GM18526 (cell line): ENCODE data around the gene RSF1.

ENCODE experiments used
- POLR2A ChIP-seq: IDR thresholded peaks from 3 replicates; pipeline ENCODE4 v1.6.1; 2011; ENCODE audit not compliant: insufficient read length; ENCODE audit errors: extremely low read depth

The RSF1 gene

DNA sequence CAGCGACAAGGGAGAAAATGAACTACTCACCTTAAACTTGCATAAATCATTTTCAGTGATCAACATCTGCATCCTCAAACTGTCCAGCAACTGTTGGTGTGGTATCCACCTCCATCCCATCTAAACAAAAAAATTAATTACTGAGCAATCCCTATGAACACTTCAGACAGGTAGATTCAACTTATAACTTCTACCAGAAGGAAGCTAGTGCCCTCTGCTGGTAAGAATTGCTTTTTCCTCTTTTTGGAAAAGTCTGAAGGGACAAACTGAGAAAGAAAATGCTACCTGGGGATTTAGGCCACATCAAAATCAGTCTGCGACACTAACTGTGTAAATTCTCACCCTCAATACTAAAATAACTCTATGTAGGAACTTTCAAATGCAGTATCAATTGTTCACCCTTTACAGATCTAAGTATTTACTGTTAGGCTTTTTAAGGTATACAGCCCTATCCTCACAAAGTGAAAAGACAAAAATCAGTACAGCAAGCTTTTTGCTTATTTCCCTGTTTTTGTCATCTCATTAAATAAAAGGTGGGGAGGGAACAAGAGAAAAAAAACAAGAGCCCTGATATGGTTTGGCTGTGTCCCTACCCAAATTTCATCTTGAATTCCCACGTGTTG is 200.8 kb downstream of the RSF1 start:
- TF ChIP-seq POLR2A, result no peak

DNA sequence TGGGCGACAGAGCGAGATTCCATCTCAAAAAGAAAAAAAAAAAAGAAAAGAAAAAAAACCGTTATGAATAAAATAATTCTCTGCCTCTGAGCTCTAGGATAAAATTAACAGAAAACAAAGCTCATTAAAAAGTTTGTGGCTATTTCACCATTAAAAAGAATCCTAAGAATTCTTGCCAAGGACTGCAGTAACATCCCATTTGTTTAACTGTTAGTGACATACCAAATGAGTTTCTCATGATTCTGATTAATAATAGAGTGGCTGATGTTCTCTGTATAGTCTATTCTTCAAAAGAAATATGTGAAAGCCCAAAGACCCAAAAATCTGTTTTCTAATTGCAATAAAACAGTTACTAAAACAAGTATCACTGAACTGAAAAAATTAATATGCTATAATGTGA is 202.6 kb downstream of the RSF1 start:
- no peak for TF ChIP-seq POLR2A

DNA sequence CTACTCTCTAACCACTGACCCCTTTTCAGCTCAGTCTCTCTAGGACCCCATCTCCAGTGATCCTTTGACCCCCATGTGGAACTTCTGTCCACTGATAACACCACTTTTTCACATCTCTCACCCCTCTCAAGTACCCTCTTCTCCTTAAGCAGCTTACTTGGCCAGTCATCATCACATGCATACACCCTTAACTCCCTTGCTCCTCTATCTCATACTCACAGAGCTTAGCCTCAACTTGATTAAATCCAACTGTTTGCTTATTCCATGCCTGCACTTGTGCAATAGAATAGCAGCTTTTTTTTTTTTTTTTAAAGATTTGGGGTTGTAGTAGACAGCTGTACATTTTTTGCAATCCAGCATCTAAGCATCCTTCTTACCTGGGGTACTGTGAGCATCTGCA is 208.6 kb downstream of the RSF1 start:
- no peak for TF ChIP-seq POLR2A
